Muscle layer of duodenum (tissue), 2 donors: ENCODE results near the gene FAP.

Source experiments
- H3K27ac ChIP-seq: one replicate; pipeline ENCODE4 v1.7.0; 2013; ENCODE audit warnings: mild to moderate bottlenecking, low read length
- H3K27me3 ChIP-seq: one replicate; pipeline ENCODE4 v1.7.0; 2013; ENCODE audit warnings: low read depth, mild to moderate bottlenecking, control low read depth, low read length
- H3K36me3 ChIP-seq, 2 donors: one replicate each; pipeline ENCODE4 v1.7.0; 2013; ENCODE audit warnings: low read length in 2 of 2, control low read depth in 1 of 2, mild to moderate bottlenecking in 1 of 2; ENCODE audit not compliant: insufficient read depth in 2 of 2, control insufficient read depth in 1 of 2
- H3K4me1 ChIP-seq, 2 donors: one replicate each; pipeline ENCODE4 v1.7.0; 2013; ENCODE audit warnings: low read length in 2 of 2, mild to moderate bottlenecking in 2 of 2, control low read depth in 1 of 2, moderate library complexity in 1 of 2; ENCODE audit not compliant: insufficient read depth in 2 of 2, control insufficient read depth in 1 of 2
- H3K4me3 ChIP-seq, 2 donors: one replicate each; pipeline ENCODE4 v1.7.0; 2013; ENCODE audit warnings: low read length in 2 of 2, low read depth in 1 of 2, mild to moderate bottlenecking in 1 of 2
- H3K9me3 ChIP-seq, 2 donors: one replicate each; pipeline ENCODE4 v1.7.0; 2013; ENCODE audit warnings: low read length in 2 of 2, control low read depth in 1 of 2, mild to moderate bottlenecking in 1 of 2; ENCODE audit not compliant: control insufficient read depth in 1 of 2
- donor health status: healthy.

The FAP gene

GRCh38 chr2:162258169-162258568 is 14.9 kb upstream of the FAP start:
- H3K9me3 ChIP-seq, result no peaks in the 10 kb centered on the region
- H3K4me3 ChIP-seq, result no peak overlapping the region
- no peaks in the 10 kb centered on the region for H3K4me1 ChIP-seq
- no peak overlapping the region for H3K27ac ChIP-seq
- H3K36me3 ChIP-seq, result no peaks in the 10 kb centered on the region
- no peaks in the 10 kb centered on the region for H3K27me3 ChIP-seq

DNA sequence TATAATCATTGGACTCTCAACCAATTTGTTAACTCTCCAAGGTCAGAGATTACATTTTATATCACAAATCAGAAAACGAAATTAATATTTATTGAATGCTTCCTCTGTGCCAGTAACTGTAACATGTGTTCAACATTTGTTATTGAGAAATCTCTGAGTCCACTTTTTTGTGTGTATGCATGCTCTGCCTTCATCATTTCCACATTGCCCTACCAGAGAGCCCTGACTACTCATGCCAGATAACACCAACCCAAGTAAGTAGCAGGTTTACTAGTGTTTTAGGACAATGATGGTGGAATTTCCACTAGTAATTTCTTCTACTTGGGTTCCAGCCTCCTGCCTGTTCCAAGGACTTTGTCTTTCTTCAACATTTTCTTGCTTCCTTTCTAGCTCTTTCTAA is 14.2 kb upstream of the FAP start:
- Histone ChIP-seq H3K4me3 (no peak overlapping the region), H3K27me3 (no peaks in the 10 kb centered on the region), H3K36me3 (no peaks in the 10 kb centered on the region), H3K4me1 (no peaks in the 10 kb centered on the region), H3K9me3 (no peaks in the 10 kb centered on the region), H3K27ac (no peak overlapping the region)

DNA sequence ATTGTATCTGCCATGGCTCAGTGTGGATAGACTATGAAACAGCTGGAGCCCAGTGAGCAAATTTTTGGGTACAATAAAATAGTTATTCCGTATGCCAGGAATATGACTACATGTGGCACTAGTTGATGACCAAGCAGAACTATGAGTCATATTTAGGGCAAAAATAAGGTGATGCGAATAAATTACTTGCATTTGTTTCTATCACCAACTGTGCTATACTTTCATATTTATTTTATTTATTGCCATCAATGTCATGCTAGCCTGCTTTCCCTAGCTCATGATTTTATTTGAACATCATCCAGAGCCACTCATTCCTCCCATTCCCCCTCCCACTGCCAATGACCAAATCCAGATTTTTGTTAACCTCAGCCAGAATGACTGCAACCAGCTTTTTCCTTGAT is 13.3 kb upstream of the FAP start:
- H3K4me1 ChIP-seq, result no peaks in the 10 kb centered on the region

DNA sequence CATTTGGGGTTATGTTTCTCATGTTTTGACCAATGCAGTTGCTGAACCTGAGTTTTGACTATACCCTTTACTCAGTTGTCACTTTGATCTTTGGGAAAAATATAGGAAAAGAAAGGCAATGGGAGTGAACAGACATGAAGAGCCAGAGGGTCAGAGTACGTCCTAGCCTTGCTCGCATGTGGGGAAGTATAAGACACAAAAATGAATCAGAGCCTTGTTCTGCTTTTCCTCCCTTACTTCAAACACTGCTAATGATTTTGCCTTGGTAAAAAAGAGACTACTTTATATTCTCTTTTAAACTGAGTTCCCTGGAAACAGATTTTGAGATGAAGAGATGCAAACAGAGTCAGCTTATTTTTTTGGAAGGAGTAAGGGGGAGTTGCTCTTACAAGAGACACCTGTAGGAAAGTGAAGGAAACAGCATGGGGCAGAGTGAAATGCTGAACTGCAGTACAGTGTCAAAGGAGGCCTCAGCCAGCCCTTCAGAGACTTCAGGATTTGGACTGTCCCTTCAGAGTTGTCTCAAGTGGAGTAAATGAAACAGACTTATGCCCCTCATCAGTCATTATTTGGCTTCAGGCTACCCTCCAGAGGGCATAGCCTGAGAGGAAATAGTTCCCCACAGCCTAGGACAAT is 11.1 kb upstream of the FAP start:
- no peak overlapping the region for H3K27ac ChIP-seq
- H3K27me3 ChIP-seq, result no peaks in the 10 kb centered on the region
- H3K9me3 ChIP-seq, result peaks cover 0 to 3% of the 10 kb centered on the region in 2 donors
- no peaks in the 10 kb centered on the region for H3K36me3 ChIP-seq
- no peaks in the 10 kb centered on the region for H3K4me1 ChIP-seq
- no peak overlapping the region for H3K4me3 ChIP-seq

More for the DNA sequence above, 13.3 kb upstream of the FAP start:
- H3K4me3 ChIP-seq, result no peak overlapping the region
- H3K27ac ChIP-seq, result no peak overlapping the region
- no peaks in the 10 kb centered on the region for H3K9me3 ChIP-seq
- no peaks in the 10 kb centered on the region for H3K27me3 ChIP-seq
- H3K36me3 ChIP-seq, result no peaks in the 10 kb centered on the region

- Histone ChIP-seq H3K27me3 (no peaks in the 10 kb centered on the region), H3K9me3 (peaks cover 0 to 3% of the 10 kb centered on the region in 2 donors), H3K4me3 (no peak overlapping the region), H3K4me1 (no peaks in the 10 kb centered on the region), H3K36me3 (no peaks in the 10 kb centered on the region), H3K27ac (no peak overlapping the region)
Observed at GRCh38 chr2:162253435-162253834, 10.2 kb upstream of the FAP start.

DNA sequence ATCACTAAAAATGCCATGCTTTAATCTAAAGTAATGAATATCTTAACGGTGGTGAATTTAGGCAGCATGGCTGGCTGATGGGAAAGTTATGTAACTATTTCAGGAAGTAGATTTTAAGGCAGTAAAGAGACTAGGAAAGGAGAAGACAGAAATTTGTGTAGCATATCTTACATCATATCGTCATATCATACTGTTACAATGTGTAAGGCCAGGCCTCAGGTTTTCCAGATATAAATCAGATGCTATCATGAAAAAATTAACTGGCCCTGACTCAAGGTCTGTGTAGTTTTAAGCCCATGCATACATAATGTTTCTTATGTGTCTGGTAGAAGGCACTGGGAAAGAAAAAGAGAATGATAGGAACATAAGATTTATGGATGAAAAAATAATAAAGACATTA is 8.9 kb upstream of the FAP start:
- H3K27me3 ChIP-seq, result no peaks in the 10 kb centered on the region
- no peak overlapping the region for H3K27ac ChIP-seq
- no peak overlapping the region for H3K4me3 ChIP-seq
- no peaks in the 10 kb centered on the region for H3K36me3 ChIP-seq
- no peaks in the 10 kb centered on the region for H3K4me1 ChIP-seq
- H3K9me3 ChIP-seq, result peaks cover 0 to 3% of the 10 kb centered on the region in 2 donors

GRCh38 chr2:162245781-162246180 is 2.5 kb upstream of the FAP start:
- Histone ChIP-seq H3K27me3 (no peaks in the 10 kb centered on the region), H3K4me3 (no peak overlapping the region), H3K4me1 (peaks cover 0 to 24% of the 10 kb centered on the region in 2 donors), H3K36me3 (peaks cover 0 to 14% of the 10 kb centered on the region in 2 donors), H3K27ac (no peak overlapping the region), H3K9me3 (peaks cover 0 to 3% of the 10 kb centered on the region in 2 donors)

DNA sequence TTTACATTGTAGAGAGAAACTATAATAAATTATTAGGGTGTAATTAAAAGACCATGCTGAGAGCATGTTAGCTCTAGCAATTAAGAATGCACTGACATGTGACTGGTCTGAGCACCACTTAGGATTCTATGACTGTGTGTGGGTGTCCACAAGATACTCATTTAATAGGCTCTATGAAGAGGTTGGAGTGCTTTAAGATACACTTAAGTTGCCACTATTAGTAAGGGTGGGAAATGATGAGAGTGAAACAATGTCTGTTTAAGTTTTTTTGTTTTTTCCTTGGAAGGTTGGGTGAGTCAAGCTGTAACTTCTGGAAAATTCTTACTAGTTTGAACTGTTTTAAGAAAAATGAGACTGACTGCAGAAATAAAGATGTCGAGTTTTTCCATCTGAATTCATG is 1.8 kb upstream of the FAP start:
- no peaks in the 10 kb centered on the region for H3K27me3 ChIP-seq
- peaks cover 0 to 24% of the 10 kb centered on the region in 2 donors for H3K4me1 ChIP-seq
- H3K9me3 ChIP-seq, result peaks cover 0 to 2% of the 10 kb centered on the region in 2 donors
- H3K36me3 ChIP-seq, result peaks cover 0 to 14% of the 10 kb centered on the region in 2 donors
- H3K27ac ChIP-seq, result peak overlapping the region; percentile 70
- H3K4me3 ChIP-seq, result no peak overlapping the region

DNA sequence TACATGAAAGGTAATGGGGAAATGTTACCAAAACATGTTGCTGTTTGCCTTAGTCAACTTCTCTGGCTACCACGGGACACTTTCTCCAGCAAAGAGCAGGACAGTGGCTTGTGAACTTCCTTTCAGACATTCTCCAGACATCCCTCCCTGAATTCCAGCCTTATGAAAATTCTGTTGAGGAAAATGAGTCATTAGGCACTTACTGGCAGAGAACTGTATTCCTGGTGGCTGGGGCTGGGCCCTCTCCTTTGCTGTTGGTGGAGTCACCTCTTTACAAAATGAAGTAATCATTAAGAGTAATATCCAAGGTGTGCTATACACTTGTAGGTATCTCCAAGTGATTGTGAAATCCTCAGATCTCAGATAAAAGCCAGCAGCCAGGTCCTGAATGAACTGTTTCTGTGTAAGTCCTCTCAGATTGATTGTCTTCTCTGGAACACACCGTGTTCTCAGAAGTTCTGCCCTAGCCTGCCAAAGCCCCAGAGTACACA is 1.3 kb upstream of the FAP start:
- Histone ChIP-seq H3K4me3 (no peak overlapping the region), H3K9me3 (no peaks in the 10 kb centered on the region), H3K36me3 (peaks cover 0 to 14% of the 10 kb centered on the region in 2 donors), H3K27me3 (no peaks in the 10 kb centered on the region), H3K27ac (peak overlapping the region; percentile 70), H3K4me1 (peaks cover 0 to 24% of the 10 kb centered on the region in 2 donors)

DNA sequence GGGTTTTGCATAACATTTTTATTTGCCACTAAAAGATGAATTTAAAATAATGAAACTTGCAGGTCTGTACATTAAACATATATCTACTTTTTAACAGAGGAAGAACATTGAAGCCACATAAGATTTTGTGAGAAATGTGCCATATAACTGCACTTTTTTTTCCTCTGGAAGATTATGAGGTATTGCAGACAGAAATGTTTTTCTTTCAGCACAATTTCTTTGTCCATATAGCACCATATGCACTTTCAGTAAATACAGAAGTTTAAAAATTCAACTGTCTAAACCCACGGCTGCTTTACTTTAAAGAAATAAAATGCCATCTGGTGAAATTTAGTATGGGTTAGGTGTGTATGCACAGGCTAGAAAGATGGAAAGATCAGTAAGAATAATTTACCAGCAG is 470 bp upstream of the FAP start:
- H3K9me3 ChIP-seq, result no peaks in the 10 kb centered on the region
- peaks cover 0 to 14% of the 10 kb centered on the region in 2 donors for H3K36me3 ChIP-seq
- peaks cover 0 to 24% of the 10 kb centered on the region in 2 donors for H3K4me1 ChIP-seq
- peak overlapping the region in 1 of 2 donors; percentile 34 for H3K4me3 ChIP-seq
- H3K27ac ChIP-seq, result no peak overlapping the region
- H3K27me3 ChIP-seq, result no peaks in the 10 kb centered on the region

DNA sequence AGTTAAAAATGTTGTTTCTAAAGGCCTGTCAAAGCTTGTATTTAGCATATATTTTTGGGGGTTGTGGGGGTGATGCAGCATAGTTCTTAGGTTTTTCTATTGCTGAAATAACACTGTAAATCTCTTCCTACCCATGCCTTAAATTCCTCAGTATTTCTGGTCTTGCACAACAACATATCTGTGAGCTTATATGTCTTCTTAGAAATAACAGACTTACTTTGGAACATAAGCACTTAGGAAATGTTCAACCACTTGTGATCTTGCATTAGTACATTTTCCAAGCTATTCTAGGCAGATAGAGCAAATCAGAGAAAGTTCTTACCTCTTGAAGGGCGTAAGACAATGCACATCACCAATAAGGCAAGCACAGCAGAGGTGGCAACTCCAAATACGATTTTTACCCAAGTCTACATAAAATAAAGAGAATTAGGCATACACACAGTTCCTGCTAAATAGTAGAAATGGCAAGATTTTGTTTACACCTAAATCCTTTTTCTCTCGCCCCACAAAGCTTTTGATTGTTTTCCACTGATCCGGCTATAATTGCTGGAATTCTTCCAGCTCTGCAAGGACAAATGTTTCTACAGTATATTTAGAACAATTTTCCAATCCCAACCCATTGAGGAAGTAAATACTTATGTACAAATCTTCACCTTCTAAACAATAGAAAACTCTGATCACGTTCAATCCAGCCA is 512 bp downstream of the FAP start:
- no peaks in the 10 kb centered on the region for H3K27me3 ChIP-seq
- H3K36me3 ChIP-seq, result peaks cover 0 to 14% of the 10 kb centered on the region in 2 donors
- no peak overlapping the region for H3K27ac ChIP-seq
- peaks cover 0 to 24% of the 10 kb centered on the region in 2 donors for H3K4me1 ChIP-seq
- H3K4me3 ChIP-seq, result peak overlapping the region in 1 of 2 donors; percentile 34
- H3K9me3 ChIP-seq, result no peaks in the 10 kb centered on the region
